NCI-H128 (cell line): Measurements from ENCODE around the gene PATJ.
A peak's percentile ranks its signal among the peaks of the same experiment; 100 is the strongest.
"Not testable (repeated sequence)": the region's sequence is repeated elsewhere in the genome, so short reads cannot be mapped to it uniquely, and the experiment has no call there.

Experiments used
- DNase-seq: peaks from one replicate; lab custom pipeline; 2025; ENCODE audit not compliant: unreplicated experiment; lab: John Stamatoyannopoulos, UW

Gene PATJ

GRCh38 chr1:61816191-61816590 lies 73.9 kb downstream of the PATJ start:
- no peak for DNase-seq

- DNase-seq, result no peak
Observed at GRCh38 chr1:61818992-61819391, 76.7 kb downstream of the PATJ start.

- no peak for DNase-seq
Observed at GRCh38 chr1:61819421-61819820, 77.1 kb downstream of the PATJ start.

- DNase-seq, result no peak
Observed at GRCh38 chr1:61825393-61825792, 83.1 kb downstream of the PATJ start.

GRCh38 chr1:61828805-61829204 lies 86.5 kb downstream of the PATJ start:
- DNase-seq, result no peak

- no peak for DNase-seq
Observed at GRCh38 chr1:61836649-61837048, 94.4 kb downstream of the PATJ start.

GRCh38 chr1:61837607-61838006 lies 95.3 kb downstream of the PATJ start:
- DNase-seq, result not testable (repeated sequence)

GRCh38 chr1:61839679-61840078 lies 97.4 kb downstream of the PATJ start:
- no peak for DNase-seq

- no peak for DNase-seq
Observed at GRCh38 chr1:61842036-61842435, 99.8 kb downstream of the PATJ start.

GRCh38 chr1:61842863-61843514 lies 100.7 kb downstream of the PATJ start:
- DNase-seq, result no peak

- no peak for DNase-seq
Observed at GRCh38 chr1:61844006-61844405, 101.7 kb downstream of the PATJ start.

- DNase-seq, result not testable (repeated sequence)
Observed at GRCh38 chr1:61844664-61845063, 102.4 kb downstream of the PATJ start.

GRCh38 chr1:61851235-61851634 lies 109.0 kb downstream of the PATJ start:
- DNase-seq, result no peak

- peak; percentile 37 for DNase-seq
Observed at GRCh38 chr1:61851849-61852669, 109.8 kb downstream of the PATJ start.

GRCh38 chr1:61852670-61853015 lies 110.4 kb downstream of the PATJ start:
- DNase-seq, result no peak

GRCh38 chr1:61853583-61853982 lies 111.3 kb downstream of the PATJ start:
- no peak for DNase-seq

- DNase-seq, result no peak
Observed at GRCh38 chr1:61864489-61864888, 122.2 kb downstream of the PATJ start.

GRCh38 chr1:61865646-61866220 lies 123.5 kb downstream of the PATJ start:
- no peak for DNase-seq

GRCh38 chr1:61869691-61870109 lies 127.4 kb downstream of the PATJ start:
- DNase-seq, result no peak

- DNase-seq, result no peak
Observed at GRCh38 chr1:61872206-61872605, 129.9 kb downstream of the PATJ start.

- DNase-seq, result no peak
Observed at GRCh38 chr1:61873581-61873980, 131.3 kb downstream of the PATJ start.

GRCh38 chr1:61873994-61874393 lies 131.7 kb downstream of the PATJ start:
- DNase-seq, result no peak
